ENCODE data around the gene ATAD2B. TPM values are rescaled to one million over a fixed set of nuclear protein-coding genes. Genes with fewer than 3 reads are reported as not detected.
"Not testable (repeated sequence)": the region's sequence is repeated elsewhere in the genome, so short reads cannot be mapped to it uniquely, and the experiment has no call there.

The ATAD2B gene
- total RNA-seq, 1 donor from 2014 or later = 24.0 TPM

- DNase-seq (ENCODE audit: low spot score) = no peak
These were observed 175.1 kb downstream of the ATAD2B start for GRCh38 chr2:23751747-23752265.

GRCh38 chr2:23746141-23746863 lies 180.6 kb downstream of the ATAD2B start:
- DNase-seq (ENCODE audit: low spot score) = no peak

GRCh38 chr2:23745726-23746105 lies 181.2 kb downstream of the ATAD2B start:
- no peak for DNase-seq (ENCODE audit: low spot score)

- no peak for DNase-seq (ENCODE audit: low spot score)
These were observed 181.7 kb downstream of the ATAD2B start for GRCh38 chr2:23745068-23745725.

- not testable (repeated sequence) for DNase-seq (ENCODE audit: low spot score)
These were observed 190.1 kb downstream of the ATAD2B start for GRCh38 chr2:23736783-23737182.

- DNase-seq (ENCODE audit: low spot score) = no peak
These were observed 192.5 kb downstream of the ATAD2B start for GRCh38 chr2:23734416-23734815.

- not testable (repeated sequence) for DNase-seq (ENCODE audit: low spot score)
These were observed 203.9 kb downstream of the ATAD2B start for GRCh38 chr2:23723029-23723428.

GRCh38 chr2:23722255-23722654 lies 204.7 kb downstream of the ATAD2B start:
- no peak for DNase-seq (ENCODE audit: low spot score)

- DNase-seq (ENCODE audit: low spot score) = no peak
These were observed 205.5 kb downstream of the ATAD2B start for GRCh38 chr2:23721454-23721826.

GRCh38 chr2:23720705-23721453 lies 206.0 kb downstream of the ATAD2B start:
- no peak for DNase-seq (ENCODE audit: low spot score)

- DNase-seq (ENCODE audit: low spot score) = no peak
These were observed 207.2 kb downstream of the ATAD2B start for GRCh38 chr2:23719716-23720115.

- DNase-seq (ENCODE audit: low spot score) = no peak
These were observed 207.8 kb downstream of the ATAD2B start for GRCh38 chr2:23718931-23719700.

GRCh38 chr2:23713351-23713750 lies 213.6 kb downstream of the ATAD2B start:
- no peak for DNase-seq (ENCODE audit: low spot score)

GRCh38 chr2:23712756-23713151 lies 214.2 kb downstream of the ATAD2B start:
- no peak for DNase-seq (ENCODE audit: low spot score)

GRCh38 chr2:23711979-23712755 lies 214.8 kb downstream of the ATAD2B start:
- no peak for DNase-seq (ENCODE audit: low spot score)

- DNase-seq (ENCODE audit: low spot score) = no peak
These were observed 217.6 kb downstream of the ATAD2B start for GRCh38 chr2:23709311-23709710.

GRCh38 chr2:23708771-23709170 lies 218.2 kb downstream of the ATAD2B start:
- no peak for DNase-seq (ENCODE audit: low spot score)

GRCh38 chr2:23707096-23707495 lies 219.8 kb downstream of the ATAD2B start:
- DNase-seq (ENCODE audit: low spot score) = no peak

- no peak for DNase-seq (ENCODE audit: low spot score)
These were observed 220.3 kb downstream of the ATAD2B start for GRCh38 chr2:23706613-23707078.
